Measurements from ENCODE around the gene SLC22A23. TPM values are rescaled to one million over a fixed set of nuclear protein-coding genes. Genes with fewer than 3 reads are reported as not detected.
A peak's percentile ranks its signal among the peaks of the same experiment; 100 is the strongest.

SLC22A23 gene
- total RNA-seq, 1 donor from 2014 or later, result 19.4 TPM

DNA sequence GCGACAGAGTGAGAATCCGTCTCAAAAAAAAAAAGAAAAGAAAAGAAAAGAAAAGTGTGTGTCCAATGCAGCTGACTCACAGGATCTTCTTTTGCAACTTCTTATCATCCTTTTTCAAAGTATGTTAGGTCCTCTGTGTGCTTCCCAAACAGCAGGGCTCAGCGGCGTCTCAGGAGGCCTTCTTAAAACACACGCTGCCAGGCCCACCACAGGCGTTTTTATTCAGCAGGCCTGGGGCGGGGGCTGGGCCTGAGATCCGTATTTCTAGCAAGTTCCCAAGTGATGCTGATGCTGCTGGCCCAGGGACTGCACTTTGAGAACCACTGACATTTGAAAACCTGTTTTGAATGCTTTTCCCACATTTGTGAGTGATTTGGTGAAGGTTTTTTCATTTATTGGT lies 141.0 kb downstream of the SLC22A23 start:
- Mint-ChIP-seq H3K4me1 (ENCODE audit: low read depth) (no peaks in the 10 kb centered on the region), H3K27ac (no peak overlapping the region), H3K4me3 (ENCODE audit: low read depth) (no peak overlapping the region), H3K9me3 (ENCODE audit: low read depth) (no peaks in the 10 kb centered on the region), H3K27me3 (peaks cover 7% of the 10 kb centered on the region), H3K36me3 (ENCODE audit: insufficient read depth) (peaks cover 14% of the 10 kb centered on the region)
- TF ChIP-seq, protein P1, sequence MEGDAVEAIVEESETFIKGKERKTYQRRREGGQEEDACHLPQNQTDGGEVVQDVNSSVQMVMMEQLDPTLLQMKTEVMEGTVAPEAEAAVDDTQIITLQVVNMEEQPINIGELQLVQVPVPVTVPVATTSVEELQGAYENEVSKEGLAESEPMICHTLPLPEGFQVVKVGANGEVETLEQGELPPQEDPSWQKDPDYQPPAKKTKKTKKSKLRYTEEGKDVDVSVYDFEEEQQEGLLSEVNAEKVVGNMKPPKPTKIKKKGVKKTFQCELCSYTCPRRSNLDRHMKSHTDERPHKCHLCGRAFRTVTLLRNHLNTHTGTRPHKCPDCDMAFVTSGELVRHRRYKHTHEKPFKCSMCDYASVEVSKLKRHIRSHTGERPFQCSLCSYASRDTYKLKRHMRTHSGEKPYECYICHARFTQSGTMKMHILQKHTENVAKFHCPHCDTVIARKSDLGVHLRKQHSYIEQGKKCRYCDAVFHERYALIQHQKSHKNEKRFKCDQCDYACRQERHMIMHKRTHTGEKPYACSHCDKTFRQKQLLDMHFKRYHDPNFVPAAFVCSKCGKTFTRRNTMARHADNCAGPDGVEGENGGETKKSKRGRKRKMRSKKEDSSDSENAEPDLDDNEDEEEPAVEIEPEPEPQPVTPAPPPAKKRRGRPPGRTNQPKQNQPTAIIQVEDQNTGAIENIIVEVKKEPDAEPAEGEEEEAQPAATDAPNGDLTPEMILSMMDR (IDR thresholded peaks at IDR 0.05; ENCODE audit: unreplicated experiment), result no peak
- DNase-seq (ENCODE audit: low spot score, unreplicated experiment), result no peak

DNA sequence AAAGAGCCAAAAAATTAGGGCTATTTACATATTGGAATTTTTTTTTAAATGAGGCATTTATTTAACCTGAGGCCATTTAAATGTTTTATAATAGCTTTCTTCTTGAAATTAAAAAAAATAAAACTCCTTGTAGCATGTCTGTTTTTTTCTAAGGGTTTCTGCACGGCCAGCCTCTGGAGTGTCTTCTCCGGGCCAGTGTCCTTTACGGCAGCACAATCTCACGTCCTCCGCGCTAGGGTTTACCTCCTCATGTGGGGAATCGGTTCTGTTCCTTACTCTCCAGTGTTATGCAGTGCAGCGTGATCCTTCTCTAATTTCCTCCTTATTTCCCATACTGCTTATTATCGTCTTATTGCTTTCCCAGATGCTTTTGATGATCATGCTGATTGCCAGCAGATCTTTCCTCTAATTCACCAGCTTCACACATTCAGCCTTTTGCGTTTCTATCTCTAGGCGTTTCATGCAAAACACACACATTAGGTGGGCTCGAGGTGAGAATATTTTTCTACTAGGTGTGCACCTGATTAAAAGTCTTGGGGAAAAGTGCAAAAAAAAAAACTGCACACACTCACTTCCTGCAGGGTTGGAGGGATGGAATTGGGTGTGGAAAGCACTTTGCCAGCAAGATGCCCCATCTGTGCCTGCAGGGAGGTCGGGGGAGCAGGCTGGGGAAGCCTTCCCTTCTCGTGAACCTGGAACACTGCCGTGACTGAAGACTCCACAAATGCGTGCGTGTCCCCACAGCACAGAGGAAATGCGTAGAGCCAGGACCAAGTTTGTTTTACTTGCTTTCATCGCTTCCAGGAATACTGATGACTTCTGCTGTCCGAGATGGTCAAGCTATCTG lies 142.0 kb downstream of the SLC22A23 start:
- DNase-seq (ENCODE audit: low spot score, unreplicated experiment), result no peak
- Mint-ChIP-seq H3K4me1 (ENCODE audit: low read depth) (no peaks in the 10 kb centered on the region), H3K36me3 (ENCODE audit: insufficient read depth) (peaks cover 14% of the 10 kb centered on the region), H3K27ac (no peak overlapping the region), H3K9me3 (ENCODE audit: low read depth) (no peaks in the 10 kb centered on the region), H3K4me3 (ENCODE audit: low read depth) (no peak overlapping the region), H3K27me3 (peaks cover 7% of the 10 kb centered on the region)
- TF ChIP-seq, protein P1 (IDR thresholded peaks at IDR 0.05; ENCODE audit: unreplicated experiment), result no peak

DNA sequence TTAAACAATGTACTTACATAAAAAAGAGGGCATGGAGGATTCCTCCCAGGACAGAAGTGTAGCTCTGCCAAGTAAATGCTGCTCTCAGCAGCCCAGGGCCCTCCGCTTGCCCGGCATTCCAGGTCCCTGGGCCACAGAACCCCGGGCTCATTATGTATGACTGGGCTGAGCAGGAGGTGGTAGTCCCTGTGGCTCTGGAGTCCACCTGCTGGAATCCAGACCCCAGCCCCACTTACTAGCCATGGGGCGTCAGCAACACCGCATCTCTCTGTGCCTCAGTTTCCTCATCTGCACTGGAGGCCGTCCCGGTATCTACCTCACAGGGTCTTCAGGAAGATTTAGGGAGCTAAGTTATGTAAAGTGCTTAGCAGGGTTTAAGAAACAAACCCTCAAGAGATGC lies 142.7 kb downstream of the SLC22A23 start:
- H3K4me3 Mint-ChIP-seq (ENCODE audit: low read depth), result no peak overlapping the region
- peaks cover 7% of the 10 kb centered on the region for H3K27me3 Mint-ChIP-seq
- no peak for DNase-seq (ENCODE audit: low spot score, unreplicated experiment)
- no peaks in the 10 kb centered on the region for H3K4me1 Mint-ChIP-seq (ENCODE audit: low read depth)
- TF ChIP-seq, protein P1 (IDR thresholded peaks at IDR 0.05; ENCODE audit: unreplicated experiment), result no peak
- H3K27ac Mint-ChIP-seq, result no peak overlapping the region
- H3K36me3 Mint-ChIP-seq (ENCODE audit: insufficient read depth), result peaks cover 14% of the 10 kb centered on the region
- no peaks in the 10 kb centered on the region for H3K9me3 Mint-ChIP-seq (ENCODE audit: low read depth)

DNA sequence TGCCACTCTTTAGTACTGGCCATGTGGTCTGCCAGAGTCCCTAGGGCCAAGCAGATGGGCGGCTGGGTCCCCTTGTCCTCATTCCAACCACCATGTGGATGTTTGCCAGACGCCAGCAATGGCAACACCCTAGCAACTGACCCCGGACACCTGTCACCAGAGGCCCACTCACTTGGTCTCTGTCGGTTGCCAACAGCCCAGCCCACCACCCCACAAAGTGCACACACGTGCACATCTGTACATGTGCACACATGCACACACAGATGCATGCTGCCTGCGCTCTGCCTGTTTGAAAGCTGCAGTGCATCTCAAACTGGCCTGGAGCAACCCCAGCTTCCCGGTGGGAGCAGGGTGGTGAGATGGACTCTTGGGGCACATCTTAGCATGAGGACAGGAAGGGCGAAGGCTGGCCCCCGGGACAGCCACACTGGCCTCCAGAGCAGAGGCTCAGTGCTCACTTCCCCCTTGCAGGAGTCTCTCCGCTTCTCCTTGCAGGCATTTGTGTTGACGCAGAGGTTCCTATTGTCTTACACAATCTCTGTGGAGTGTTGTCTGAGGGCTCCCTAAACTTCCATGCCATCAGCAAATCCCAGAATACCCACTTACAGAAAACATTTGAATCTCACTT lies 144.1 kb downstream of the SLC22A23 start:
- Mint-ChIP-seq H3K27ac (no peak overlapping the region), H3K9me3 (ENCODE audit: low read depth) (no peaks in the 10 kb centered on the region), H3K4me3 (ENCODE audit: low read depth) (no peak overlapping the region), H3K27me3 (peaks cover 5% of the 10 kb centered on the region), H3K36me3 (ENCODE audit: insufficient read depth) (peaks cover 13% of the 10 kb centered on the region), H3K4me1 (ENCODE audit: low read depth) (no peaks in the 10 kb centered on the region)
- DNase-seq (ENCODE audit: low spot score, unreplicated experiment), result no peak
- TF ChIP-seq, protein P1 (IDR thresholded peaks at IDR 0.05; ENCODE audit: unreplicated experiment), result no peak

DNA sequence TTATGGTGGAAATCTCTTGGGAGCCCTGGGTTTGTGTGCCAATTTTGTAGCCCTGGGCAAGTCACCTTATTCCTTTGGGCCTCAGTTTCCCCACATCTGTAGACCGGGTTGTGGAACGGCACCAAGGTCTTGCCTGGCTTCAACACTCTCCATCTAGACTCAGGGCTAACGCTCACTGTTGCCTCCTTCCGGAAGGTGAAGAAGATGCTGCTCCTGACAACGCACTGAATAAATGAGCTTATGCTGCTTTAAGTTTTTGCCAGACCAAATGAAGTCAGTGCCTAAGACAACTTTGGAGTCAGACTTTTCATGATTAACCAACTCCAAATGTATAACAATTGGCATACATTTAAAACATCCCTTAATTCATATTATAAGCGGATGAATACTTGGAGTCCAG lies 145.0 kb downstream of the SLC22A23 start:
- TF ChIP-seq, protein P1 (IDR thresholded peaks at IDR 0.05; ENCODE audit: unreplicated experiment), result no peak
- no peak for DNase-seq (ENCODE audit: low spot score, unreplicated experiment)
- peaks cover 12% of the 10 kb centered on the region for H3K36me3 Mint-ChIP-seq (ENCODE audit: insufficient read depth)
- H3K27me3 Mint-ChIP-seq, result peaks cover 3% of the 10 kb centered on the region
- H3K9me3 Mint-ChIP-seq (ENCODE audit: low read depth), result no peaks in the 10 kb centered on the region
- H3K4me1 Mint-ChIP-seq (ENCODE audit: low read depth), result no peaks in the 10 kb centered on the region
- peak overlapping the region; percentile 6 for H3K27ac Mint-ChIP-seq
- H3K4me3 Mint-ChIP-seq (ENCODE audit: low read depth), result no peak overlapping the region
